Vagina (tissue), 2 donors: Measurements from ENCODE around the gene ATP5F1E.
A peak's percentile ranks its signal among the peaks of the same experiment; 100 is the strongest.

Source experiments
- POLR2A ChIP-seq, 2 donors: fragments of 450-650 bp; IDR thresholded peaks; one replicate each; pipeline ENCODE4 v1.6.1; 2017; ENCODE audit warnings: antibody characterized with exemption in 2 of 2, mild to moderate bottlenecking in 2 of 2, moderate library complexity in 2 of 2
- POLR2AphosphoS5 ChIP-seq, 2 donors: sonication (generic); formaldehyde crosslinking; IDR thresholded peaks; one replicate each; pipeline ENCODE4 v1.9.0; 2017; ENCODE audit warnings: antibody characterized with exemption in 2 of 2, mild to moderate bottlenecking in 2 of 2, low read depth in 1 of 2; ENCODE audit not compliant: insufficient read depth in 1 of 2

DNA sequence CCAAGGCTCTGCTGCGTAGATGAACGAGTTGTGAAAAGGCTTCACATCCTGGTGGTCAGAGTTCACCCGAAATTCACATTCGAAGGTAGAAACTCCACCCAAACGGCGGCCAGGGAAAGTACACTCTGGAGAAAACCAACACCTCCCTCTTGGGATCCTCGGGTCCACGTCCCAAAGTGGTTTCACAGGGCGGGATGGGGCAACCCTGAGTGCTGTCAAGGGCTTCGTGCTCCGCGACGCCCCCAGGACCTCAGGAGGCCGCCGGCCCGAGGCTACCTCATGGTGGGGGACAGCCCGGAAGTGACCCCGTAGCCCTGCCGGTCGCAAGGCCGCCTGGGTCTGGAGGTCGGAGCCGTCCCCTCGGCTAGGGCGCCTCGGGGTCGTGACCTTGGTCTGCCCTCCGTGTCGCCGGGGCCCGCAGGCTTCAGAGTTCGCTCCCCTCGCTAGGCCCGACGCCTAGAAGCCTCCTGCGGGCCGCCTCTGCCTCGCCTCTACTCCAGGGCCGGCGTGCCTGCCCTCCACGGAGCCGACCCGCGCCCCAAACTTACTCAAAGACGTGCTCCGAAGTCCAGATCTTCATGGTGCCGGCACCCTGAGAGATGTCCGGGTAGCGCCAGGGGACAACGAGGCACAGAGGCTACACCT lies 10.1 kb upstream of the ATP5F1E start, which contains the start of gene PRELID3B:
- TF ChIP-seq POLR2AphosphoS5 (IDR thresholded peaks at IDR 0.05; ENCODE audit: insufficient read depth in 1 of 2, low read depth in 1 of 2) (peak in 1 of 2 donors; percentile 71), POLR2A (IDR thresholded peaks at IDR 0.05) (no peak)
